GM12878 (cell line): ENCODE measurements around the gene FKRP. TPM values are rescaled to one million over a fixed set of nuclear protein-coding genes. Genes with fewer than 3 reads are reported as not detected.

Experiments used
- ATAC-seq: fragments of 200-7000 bp; cut with Tn5 transposase; 3 replicates; pipeline ENCODE4 v1.9.1; 2020; ENCODE audit warnings: mild to moderate bottlenecking, moderate library complexity
- BruUV-seq: library from RNA; stranded (reverse); fragments of 400-500 nt; replicated peaks from 2 replicates; lab custom pipeline; 2021; lab: Mats Ljungman, UMichigan
- CTCF ChIA-PET: fragments of 300-600 bp; sonication (Branson Sonifier 250); formaldehyde crosslinking; extraction: SDS; loops from one replicate; lab custom pipeline; 2021; ENCODE audit warnings: inconsistent platforms; lab: Yijun Ruan, JAX
- POLR2A ChIA-PET: fragments of 350-600 bp; formaldehyde crosslinking; extraction: SDS; loops from one replicate; lab custom pipeline; 2021; ENCODE audit warnings: inconsistent platforms; lab: Charles Lee
- RAD21 ChIA-PET: fragments of 300-600 bp; sonication (Branson Sonifier 250); formaldehyde crosslinking; loops from one replicate; lab custom pipeline; 2023; ENCODE audit warnings: antibody characterized with exemption; ENCODE audit not compliant: unreplicated experiment; lab: Charles Lee
- SMC1A ChIA-PET: fragments of 300-600 bp; sonication (Branson Sonifier 250); formaldehyde crosslinking; loops from one replicate; lab custom pipeline; 2023; ENCODE audit not compliant: unreplicated experiment, uncharacterized antibody; lab: Charles Lee
- DNase-seq: peaks from one replicate; pipeline ENCODE4 v3.0.0-alpha.2; 2011; ENCODE audit warnings: low read depth, low spot score
- FAIRE-seq: peaks from 3 replicates; lab custom pipeline; 2011; peaks lifted over from hg19 to GRCh38; lab: Jason Lieb, UNC
- H2AFZ ChIP-seq: 2 replicates; pipeline ENCODE4 v1.6.0; 2011; ENCODE audit warnings: low read depth, low read length, control low read depth; ENCODE audit not compliant: control insufficient read depth
- H3K27ac ChIP-seq: 2 replicates; pipeline ENCODE4 v1.5.1; 2011; ENCODE audit warnings: control low read depth; ENCODE audit not compliant: control insufficient read depth, insufficient read depth
- H3K27me3 ChIP-seq, 2 experiments: replicated peaks in 1 of 2; 2 replicates each; pipeline versions ENCODE4 v1.6.0 to v1.6.1; 2011; ENCODE audit warnings: low read length in 1 of 2; ENCODE audit not compliant: control insufficient read depth in 2 of 2, insufficient read depth in 2 of 2
- H3K36me3 ChIP-seq, 2 experiments: 2 replicates each; pipeline ENCODE4 v1.5.1; 2011; ENCODE audit warnings: low read length in 1 of 2; ENCODE audit not compliant: control insufficient read depth in 2 of 2, insufficient read depth in 2 of 2
- H3K4me1 ChIP-seq: 2 replicates; pipeline ENCODE4 v1.6.1; 2011; ENCODE audit warnings: mild to moderate bottlenecking, low read length, moderate library complexity, mixed read lengths; ENCODE audit not compliant: control insufficient read depth, insufficient read depth
- H3K4me2 ChIP-seq: 2 replicates; pipeline ENCODE4 v1.6.0; 2011; ENCODE audit warnings: control low read depth; ENCODE audit not compliant: control insufficient read depth, insufficient read depth
- H3K4me3 ChIP-seq: fragments of 200-600 bp; sonication (generic); 2 replicates; pipeline ENCODE4 v1.5.1; 2016
- H3K79me2 ChIP-seq: 2 replicates; pipeline ENCODE4 v1.6.0; 2011; ENCODE audit warnings: low read length; ENCODE audit not compliant: control insufficient read depth, insufficient read depth
- H3K9ac ChIP-seq: 2 replicates; pipeline ENCODE4 v1.8.0; 2011; ENCODE audit warnings: low read length, control low read depth, mixed read lengths; ENCODE audit not compliant: control insufficient read depth, insufficient read depth
- H3K9me3 ChIP-seq: replicated peaks from 3 replicates; pipeline ENCODE4 v1.5.1; 2011; ENCODE audit warnings: mild to moderate bottlenecking, low read length; ENCODE audit not compliant: control insufficient read depth, insufficient read depth
- H4K20me1 ChIP-seq: 2 replicates; pipeline ENCODE4 v1.6.0; 2011; ENCODE audit not compliant: control insufficient read depth, insufficient read depth
- CTCF ChIP-seq, 3 experiments: IDR thresholded peaks in 2 of 3; conservative IDR thresholded peaks in 1 of 3; 2 replicates each; pipeline ENCODE4 v1.5.1; 2011; ENCODE audit warnings: low read depth in 3 of 3, low read length in 3 of 3, mild to moderate bottlenecking in 3 of 3, control low read depth in 2 of 3, moderate library complexity in 2 of 3, inconsistent platforms in 1 of 3, mixed read lengths in 1 of 3; ENCODE audit not compliant: control insufficient read depth in 2 of 3, insufficient read depth in 1 of 3; ENCODE audit errors: extremely low read depth in 1 of 3
- FOXK2 ChIP-seq: fragments of 450-650 bp; IDR thresholded peaks from 2 replicates; pipeline ENCODE4 v1.6.1; 2017; ENCODE audit warnings: mild to moderate bottlenecking, moderate library complexity
- HDGF ChIP-seq: fragments of 450-650 bp; IDR thresholded peaks from 2 replicates; pipeline ENCODE4 v1.6.1; 2016; ENCODE audit warnings: antibody characterized with exemption
- NFYB ChIP-seq: IDR thresholded peaks from 2 replicates; pipeline ENCODE4 v1.6.1; 2011; ENCODE audit warnings: low read depth, mild to moderate bottlenecking, low read length, improper control_type of control experiment, moderate library complexity; ENCODE audit not compliant: insufficient read depth
- RAD21 ChIP-seq: IDR thresholded peaks from 2 replicates; pipeline ENCODE4 v1.6.1; 2011; ENCODE audit warnings: mild to moderate bottlenecking, low read depth, low read length, moderate library complexity; ENCODE audit not compliant: insufficient read depth
- RUNX3 ChIP-seq: IDR thresholded peaks from 2 replicates; pipeline ENCODE4 v1.6.1; 2012; ENCODE audit warnings: low read length, inconsistent platforms
- SMC3 ChIP-seq: IDR thresholded peaks from 2 replicates; pipeline ENCODE4 v1.6.1; 2011; ENCODE audit warnings: low read length, improper control_type of control experiment, borderline replicate concordance
- USF1 ChIP-seq: IDR thresholded peaks from 2 replicates; pipeline ENCODE4 v1.6.1; 2011; ENCODE audit warnings: borderline replicate concordance, low read depth, mild to moderate bottlenecking, moderate library complexity, mixed read lengths, low read length; ENCODE audit not compliant: insufficient read depth; ENCODE audit errors: extremely low read length
- ZBTB33 ChIP-seq: fragments of 450-650 bp; IDR thresholded peaks from 2 replicates; pipeline ENCODE4 v1.6.1; 2017; ENCODE audit warnings: mild to moderate bottlenecking
- WGBS: methylation state at CpG from one replicate; pipeline ENCODE4 v1.1.6; 2016; ENCODE audit warnings: low lambda C conversion rate; ENCODE audit not compliant: insufficient replicate concordance, insufficient coverage; ENCODE audit errors: missing lambda C conversion rate; 5-methylcytosine and 5-hydroxymethylcytosine counted together
- in situ Hi-C: fragments of 300-500 bp; cut with MboI; formaldehyde crosslinking; loops from 9 replicates; pipeline ENCODE4 v1.14.3; 2018; ENCODE audit warnings: mixed read lengths
- intact Hi-C: fragments of 100-400 bp; cut with micrococcal nuclease; formaldehyde crosslinking; loops from one replicate; pipeline ENCODE4 v1.14.2; 2022; ENCODE audit not compliant: unreplicated experiment
- polyA plus RNA-seq, 11 experiments: library from polyadenylated mRNA; depleted of rRNA in 4 of 11; unstranded in 6 of 11; stranded (reverse) in 5 of 11; fragments of >200 nt; fragmentation: Nextera tagmentation in 4 of 11; fragmentation: Illumina TruSeq in 1 of 11; extraction: Ambion mirVana in 4 of 11; extraction: Trizol in 1 of 11; gene quantifications; 1 replicate in 1 of 11; 2 replicates in 10 of 11; pipeline versions ENCODE4 v1.2.1 to v1.2.3, GENCODE V29; 2011 to 2016; ENCODE audit warnings: inconsistent platforms in 2 of 11, missing spikeins in 2 of 11, low read depth in 1 of 11
- total RNA-seq, 4 experiments: library from RNA; depleted of rRNA in 3 of 4; stranded (reverse); fragments of >200 nt in 3 of 4; fragmentation: Illumina TruSeq in 1 of 4; extraction: Trizol in 1 of 4; gene quantifications; 2 replicates each; pipeline versions ENCODE4 v1.2.1 to v1.2.3, GENCODE V29; 2013 to 2021

The FKRP gene
- total and polyA plus RNA-seq, 10 of the 15 experiments (the other 5 are each of a cell fraction or from before 2014, with no cell fraction given) = 1.3 to 14.1 (median 7.8) TPM

- 16% methylated on average over 4 of the region's 4 CpGs for WGBS
- Histone ChIP-seq H3K27me3 (no peaks in the 10 kb centered on the region), H3K4me2 (no peak overlapping the region), H2AFZ (no peak overlapping the region), H3K27ac (no peak overlapping the region), H3K4me1 (no peaks in the 10 kb centered on the region), H3K79me2 (no peaks in the 10 kb centered on the region), H3K9me3 (no peaks in the 10 kb centered on the region), H3K4me3 (no peak overlapping the region), H3K36me3 (no peaks in the 10 kb centered on the region; a peak in 1 of 4 replicates), H4K20me1 (no peaks in the 10 kb centered on the region; the same call in 1 of the 2 replicates), H3K9ac (no peak overlapping the region)
- no TSS peak for BruUV-seq
- intact Hi-C loops (loop anchor here (5.0 kb wide), 1 partner anchor 226 kb away; no protein-coding TSS in a partner anchor), in situ Hi-C loops (loop anchor here (5.0 kb wide), 1 partner anchor 89 kb away; no protein-coding TSS in a partner anchor)
- peak; percentile 79 for FAIRE-seq
- ChIA-PET CTCF (interaction anchor here (0.6 to 8.9 kb wide), 41 partner anchors 8 to 420 kb away, joined by 3 to 134 read pairs (median 5); partner anchors contain the start of genes DACT3 and SLC1A5), POLR2A (interaction anchor here (0.5 to 1.5 kb wide), 3 partner anchors 13 to 1493 kb away, joined by 4 to 8 read pairs (median 5); no protein-coding TSS in a partner anchor), RAD21 (interaction anchor here (0.7 to 1.7 kb wide), 9 partner anchors 35 to 224 kb away, joined by 3 to 19 read pairs (median 5); no protein-coding TSS in a partner anchor), SMC1A (interaction anchor here (0.5 to 2.2 kb wide), 15 partner anchors 9 to 224 kb away, joined by 3 to 14 read pairs (median 3); no protein-coding TSS in a partner anchor)
- no peak for DNase-seq
- TF ChIP-seq CTCF (IDR thresholded peaks at IDR 0.05 in 2 of 3, conservative IDR thresholded peaks at IDR 0.05 in 1 of 3; ENCODE audit: control insufficient read depth in 2 of 3, extremely low read depth in 1 of 3, insufficient read depth in 1 of 3, low read depth in 3 of 3, low read length in 3 of 3) (peak; percentile 73 to 76 (median 75)), ZBTB33 (no peak), USF1 (no peak), RUNX3 (0 out of 2 replicates have a peak, but pooled peaks have one; percentile 14), NFYB (peak; percentile 67), FOXK2 (no peak), HDGF (peak; percentile 61; the same call in 1 of the 2 replicates), RAD21 (peak; percentile 58), SMC3 (peak; percentile 49; the same call in 1 of the 2 replicates)
- ATAC-seq = peak; percentile 87
These were observed 7.7 kb downstream of the FKRP start for GRCh38 chr19:46753420-46754155.
